ENCODE results near the gene RIPK1. TPM values are rescaled to one million over a fixed set of nuclear protein-coding genes. Genes with fewer than 3 reads are reported as not detected.

The RIPK1 gene
- polyA plus RNA-seq, 1 of the 3 experiments (the other 2 are of a cell fraction): 12.0 TPM

GRCh38 chr6:3157131-3157933 lies 89.0 kb downstream of the RIPK1 start, which contains the start of gene TUBB2A:
Gene TUBB2A (minus strand): TSS chr6:3157544. CDS start chr6:3157463, 81 bp downstream.
- CTCF ChIA-PET: interaction anchor here (0.6 to 2.0 kb wide), 11 partner anchors 9 to 94 kb away, joined by 3 to 10 read pairs (median 3); no protein-coding TSS in a partner anchor
- H3K36me3 ChIP-seq (replicated peaks in 1 of 2; ENCODE audit: control insufficient read depth in 1 of 2, insufficient read depth in 2 of 2, low read length in 1 of 2): peaks cover 20 to 24% of the 10 kb centered on the region in 2 experiments
- TF ChIP-seq CTCF (IDR thresholded peaks at IDR 0.05) (peak; percentile 56), USF1 (IDR thresholded peaks at IDR 0.05; ENCODE audit: borderline replicate concordance, low read depth) (no peak), FOSL2 (IDR thresholded peaks at IDR 0.05; ENCODE audit: borderline replicate concordance, low read depth) (no peak), RAD21 (IDR thresholded peaks at IDR 0.05; ENCODE audit: low read length) (no peak; the same call in 1 of the 2 replicates), NFIC (IDR thresholded peaks at IDR 0.05; ENCODE audit: borderline replicate concordance) (no peak), TEAD4 (IDR thresholded peaks at IDR 0.05; ENCODE audit: borderline replicate concordance, insufficient read depth) (no peak), ZBTB33 (IDR thresholded peaks at IDR 0.05; ENCODE audit: borderline replicate concordance, low read depth) (no peak), RFX5 (IDR thresholded peaks at IDR 0.05; ENCODE audit: low read length) (0 out of 2 replicates have a peak, but pooled peaks have one; percentile 28), JUND (IDR thresholded peaks at IDR 0.05) (no peak), EP300 (IDR thresholded peaks at IDR 0.05; ENCODE audit: borderline replicate concordance in 1 of 2, low read depth in 1 of 2, low read length in 1 of 2) (peak in 1 of 2 experiments; percentile 64; a peak in 1 of 4 replicates), TAF1 (IDR thresholded peaks at IDR 0.05; ENCODE audit: borderline replicate concordance, low read depth, low read length) (peak; percentile 93), NRF1 (IDR thresholded peaks at IDR 0.05; ENCODE audit: low read depth, low read length) (peak; percentile 42; the same call in 1 of the 2 replicates), GABPA (IDR thresholded peaks at IDR 0.05; ENCODE audit: low read depth) (no peak), USF2 (IDR thresholded peaks at IDR 0.05; ENCODE audit: borderline replicate concordance, low read depth, low read length) (no peak), FOXJ3 (CRISPR knock-in tag; IDR thresholded peaks at IDR 0.05) (no peak), SMC3 (IDR thresholded peaks at IDR 0.05; ENCODE audit: low read depth, low read length) (peak; percentile 30; the same call in 1 of the 2 replicates), FOXM1 (IDR thresholded peaks at IDR 0.05; ENCODE audit: low read depth) (no peak), RXRA (IDR thresholded peaks at IDR 0.05; ENCODE audit: borderline replicate concordance, low read depth) (no peak), POLR2AphosphoS5 (IDR thresholded peaks at IDR 0.05; ENCODE audit: low read depth, low read length) (peak; percentile 98), MAX (IDR thresholded peaks at IDR 0.05; ENCODE audit: low read depth) (peak; percentile 38; the same call in 1 of the 2 replicates), CHD2 (IDR thresholded peaks at IDR 0.05; ENCODE audit: low read length, partially characterized antibody) (no peak), REST (IDR thresholded peaks at IDR 0.05; ENCODE audit: low read depth, low read length) (peak; percentile 45; the same call in 1 of the 2 replicates), ELF1 (IDR thresholded peaks at IDR 0.05) (no peak)

More at GRCh38 chr6:3157131-3157933, 89.0 kb downstream of the RIPK1 start, which contains the start of gene TUBB2A:
- H3K4me1 ChIP-seq (ENCODE audit: control insufficient read depth in 1 of 2, insufficient read depth in 2 of 2, low read depth in 1 of 2, low read length in 1 of 2): peaks cover 5 to 8% of the 10 kb centered on the region in 2 experiments; a peak in 1 of 4 replicates
- DNase-seq: peak; percentile 98
- no peaks in the 10 kb centered on the region for H3K27me3 ChIP-seq (ENCODE audit: insufficient read depth)
- H3K4me2 ChIP-seq: peak within 1 kb of the TSS; percentile 98
- peaks cover 39% of the 10 kb centered on the region for H3F3A ChIP-seq (replicated peaks; ENCODE audit: insufficient read depth)
- peak within 1 kb of the TSS; percentile 72 to 74; a peak in 3 of 4 replicates for H3K27ac ChIP-seq (ENCODE audit: low read depth in 2 of 2, low read length in 1 of 2)
- POLR2A ChIA-PET: interaction anchor here (0.9 to 3.4 kb wide), 9 partner anchors 8 to 97 kb away, joined by 3 to 38 read pairs (median 6); partner anchors contain the start of gene TUBB2B
- H3K9me2 ChIP-seq: no peaks in the 10 kb centered on the region
- peak within 1 kb of the TSS; percentile 87 to 95 for H3K4me3 ChIP-seq (ENCODE audit: low read depth in 2 of 2, low read length in 1 of 2)
- peaks cover 18% of the 10 kb centered on the region for H4K20me1 ChIP-seq (ENCODE audit: insufficient read depth)
- under 1% methylated on average over 24 of the region's 95 CpGs for WGBS (ENCODE audit: low lambda C conversion rate)
- H3K9me3 ChIP-seq: no peaks in the 10 kb centered on the region
- H2AFZ ChIP-seq (ENCODE audit: low read depth): peak within 1 kb of the TSS; percentile 70
- peaks cover 33% of the 10 kb centered on the region for H3K79me2 ChIP-seq (ENCODE audit: insufficient read depth)
- H3K9ac ChIP-seq: peak within 1 kb of the TSS; percentile 99

All from SK-N-SH (cell line).